ENCODE results near the gene PTPDC1.
A peak's percentile ranks its signal among the peaks of the same experiment; 100 is the strongest.

Gene PTPDC1, protein sequence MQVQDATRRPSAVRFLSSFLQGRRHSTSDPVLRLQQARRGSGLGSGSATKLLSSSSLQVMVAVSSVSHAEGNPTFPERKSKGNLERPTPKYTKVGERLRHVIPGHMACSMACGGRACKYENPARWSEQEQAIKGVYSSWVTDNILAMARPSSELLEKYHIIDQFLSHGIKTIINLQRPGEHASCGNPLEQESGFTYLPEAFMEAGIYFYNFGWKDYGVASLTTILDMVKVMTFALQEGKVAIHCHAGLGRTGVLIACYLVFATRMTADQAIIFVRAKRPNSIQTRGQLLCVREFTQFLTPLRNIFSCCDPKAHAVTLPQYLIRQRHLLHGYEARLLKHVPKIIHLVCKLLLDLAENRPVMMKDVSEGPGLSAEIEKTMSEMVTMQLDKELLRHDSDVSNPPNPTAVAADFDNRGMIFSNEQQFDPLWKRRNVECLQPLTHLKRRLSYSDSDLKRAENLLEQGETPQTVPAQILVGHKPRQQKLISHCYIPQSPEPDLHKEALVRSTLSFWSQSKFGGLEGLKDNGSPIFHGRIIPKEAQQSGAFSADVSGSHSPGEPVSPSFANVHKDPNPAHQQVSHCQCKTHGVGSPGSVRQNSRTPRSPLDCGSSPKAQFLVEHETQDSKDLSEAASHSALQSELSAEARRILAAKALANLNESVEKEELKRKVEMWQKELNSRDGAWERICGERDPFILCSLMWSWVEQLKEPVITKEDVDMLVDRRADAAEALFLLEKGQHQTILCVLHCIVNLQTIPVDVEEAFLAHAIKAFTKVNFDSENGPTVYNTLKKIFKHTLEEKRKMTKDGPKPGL

DNA sequence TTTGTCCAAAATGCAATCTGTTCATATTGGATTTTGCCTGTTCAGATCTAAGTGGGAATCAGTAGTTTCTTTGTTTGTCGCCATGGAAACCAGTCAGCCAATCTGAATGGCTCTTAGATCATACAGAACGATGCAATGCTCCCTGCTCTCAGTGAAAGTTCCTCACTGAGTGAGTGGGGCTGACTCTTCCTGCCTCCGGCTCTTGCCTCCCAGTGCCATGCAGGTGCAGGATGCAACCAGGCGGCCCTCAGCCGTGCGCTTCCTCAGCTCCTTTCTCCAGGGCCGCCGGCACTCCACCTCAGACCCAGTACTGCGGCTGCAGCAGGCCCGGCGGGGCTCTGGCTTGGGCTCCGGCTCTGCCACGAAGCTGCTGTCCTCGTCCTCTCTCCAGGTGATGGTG lies at the start of gene PTPDC1:
TSS of gene PTPDC1 (plus strand) at position 151 of the 400 bp plus-strand sequence. CDS start at position 218, 67 bp downstream.
- DNase-seq = peak; percentile 34

DNA sequence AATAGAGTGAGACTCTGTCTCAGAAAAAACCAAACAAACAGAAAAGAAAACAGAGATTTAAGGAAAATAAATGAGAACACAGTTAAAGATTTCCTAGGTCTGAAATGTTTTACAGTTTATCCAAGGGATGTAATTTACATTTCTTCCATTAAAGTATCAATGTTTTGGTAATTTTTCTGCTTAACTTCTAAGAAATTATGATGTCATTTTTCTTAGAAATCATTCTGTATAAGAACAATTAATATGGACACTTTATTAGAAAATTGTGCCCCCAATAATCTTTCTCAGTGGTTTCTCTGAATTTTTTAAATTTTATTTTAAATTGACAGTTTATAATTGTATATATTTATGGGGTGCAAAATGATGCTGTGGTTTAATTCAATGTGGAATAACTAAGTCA lies 49.8 kb upstream of the PTPDC1 start:
- DNase-seq = no peak

DNA sequence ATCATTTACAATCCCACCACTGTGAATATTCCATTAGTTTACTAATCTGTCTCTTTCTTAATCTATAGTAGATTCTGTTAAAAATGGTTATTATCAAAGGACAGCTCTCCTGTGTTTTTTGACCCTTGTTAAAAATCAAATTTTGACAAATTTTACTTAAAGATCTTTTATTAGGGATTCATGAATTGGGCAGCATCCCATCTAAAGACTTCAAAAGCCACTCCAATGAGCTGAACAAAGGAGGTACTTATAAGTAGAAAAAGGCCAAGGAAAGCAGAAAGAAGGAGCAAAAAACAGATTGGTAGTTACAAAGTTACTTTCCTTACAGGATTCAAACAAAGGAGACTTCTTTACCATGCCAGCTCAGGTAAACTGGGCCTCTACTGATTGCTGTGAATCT lies 44.5 kb upstream of the PTPDC1 start:
- DNase-seq = no peak

DNA sequence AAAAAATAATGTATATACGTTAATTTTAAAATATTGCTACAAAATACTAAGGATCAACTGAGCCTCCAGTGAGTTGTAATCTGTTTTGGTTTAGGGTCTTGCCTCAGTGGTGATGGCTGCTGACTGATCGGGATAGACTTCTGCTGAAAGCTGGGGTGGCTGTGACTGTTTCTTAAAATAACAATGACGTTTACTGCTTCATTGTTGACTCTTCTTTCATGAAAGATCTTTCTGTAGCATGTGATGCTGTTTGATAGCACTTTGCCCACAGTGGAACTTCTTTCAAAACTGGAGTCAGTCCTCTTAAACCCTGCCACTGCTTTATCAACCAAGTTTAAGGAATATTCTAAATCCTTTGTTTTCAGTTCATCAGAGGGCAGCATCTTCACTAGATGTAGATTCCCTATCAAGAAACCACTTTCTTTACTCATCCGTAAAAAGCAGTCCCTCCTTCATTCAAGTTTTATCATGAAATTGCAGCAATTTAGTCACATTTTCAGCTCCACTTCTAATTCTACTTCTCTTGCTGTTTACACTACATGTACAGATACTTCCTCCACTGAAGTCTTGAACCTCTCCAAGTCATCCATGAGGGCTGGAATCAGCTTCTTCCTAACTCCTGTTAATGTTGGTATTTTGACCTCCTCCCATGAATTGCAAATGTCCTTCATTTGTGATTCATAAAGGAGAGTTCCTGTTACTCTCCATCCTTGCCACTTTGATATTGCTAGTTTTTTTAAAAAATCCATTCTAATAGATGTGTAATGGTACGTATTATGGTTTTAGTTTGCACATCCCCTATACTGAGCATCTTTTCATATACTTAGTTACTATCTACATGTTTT lies 41.5 kb upstream of the PTPDC1 start:
- no peak for DNase-seq

DNA sequence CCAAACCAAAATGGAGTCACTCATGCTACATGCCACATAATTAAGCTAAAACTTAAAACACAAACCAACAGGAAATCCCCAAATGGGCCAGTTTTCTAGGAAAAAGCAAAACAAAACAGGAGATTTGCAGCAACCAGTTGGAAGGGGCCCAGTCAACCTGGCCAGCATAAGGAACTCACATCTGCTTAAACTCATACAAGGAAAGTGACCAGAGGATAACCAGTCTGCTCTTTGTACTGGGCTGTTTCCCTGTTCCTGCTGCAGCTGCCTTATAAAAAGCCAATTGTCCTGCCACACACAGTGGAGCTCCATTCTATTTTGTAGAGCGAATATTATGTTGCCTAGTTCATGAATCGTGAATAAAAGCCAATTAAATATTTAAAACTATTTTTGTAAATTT lies 29.5 kb upstream of the PTPDC1 start:
- no peak for DNase-seq

DNA sequence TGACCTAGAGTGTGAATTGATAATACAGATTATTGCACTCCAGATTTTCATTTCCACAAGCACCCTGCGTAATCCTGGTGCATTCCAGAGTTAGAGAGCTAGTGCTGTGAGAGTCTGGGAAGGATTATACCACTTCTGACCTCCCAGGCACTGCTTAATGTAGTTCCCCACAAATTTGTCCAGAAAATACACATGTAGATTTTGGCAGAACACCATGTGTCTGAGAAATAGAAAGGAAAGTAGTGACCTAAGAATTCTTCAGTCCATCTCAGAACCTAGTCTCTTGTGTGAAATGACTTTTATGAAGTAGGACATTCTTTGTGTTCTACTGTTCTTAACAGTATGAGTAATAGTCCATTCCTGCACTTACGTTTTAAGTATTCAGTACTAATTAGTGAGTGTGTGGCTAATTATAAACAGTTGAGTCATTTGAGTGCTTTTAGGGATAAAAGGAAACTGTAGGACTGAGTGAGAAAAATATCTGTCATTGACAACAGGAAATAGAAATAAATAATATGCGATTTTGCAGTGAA lies 27.8 kb upstream of the PTPDC1 start:
- no peak for DNase-seq

DNA sequence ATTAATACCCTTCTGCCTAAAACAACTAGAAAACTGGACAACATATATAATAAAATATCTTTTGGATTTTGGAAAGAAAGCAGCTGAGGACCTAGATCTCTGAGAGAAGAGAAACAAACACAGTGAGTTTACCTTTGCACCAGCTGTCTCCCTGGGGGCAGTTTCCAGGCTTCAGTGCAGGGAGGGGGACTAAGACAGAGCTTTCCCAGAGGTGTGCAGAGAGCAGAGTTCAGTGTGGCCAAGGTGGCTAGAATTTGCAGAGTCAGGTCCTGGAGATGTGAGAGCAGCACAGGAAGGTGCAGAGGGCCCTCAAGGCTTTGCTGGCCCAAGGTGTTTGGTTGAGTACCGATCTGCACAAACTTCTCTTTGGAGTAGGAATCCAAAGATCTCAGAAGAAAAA lies 26.3 kb upstream of the PTPDC1 start:
- DNase-seq = no peak

DNA sequence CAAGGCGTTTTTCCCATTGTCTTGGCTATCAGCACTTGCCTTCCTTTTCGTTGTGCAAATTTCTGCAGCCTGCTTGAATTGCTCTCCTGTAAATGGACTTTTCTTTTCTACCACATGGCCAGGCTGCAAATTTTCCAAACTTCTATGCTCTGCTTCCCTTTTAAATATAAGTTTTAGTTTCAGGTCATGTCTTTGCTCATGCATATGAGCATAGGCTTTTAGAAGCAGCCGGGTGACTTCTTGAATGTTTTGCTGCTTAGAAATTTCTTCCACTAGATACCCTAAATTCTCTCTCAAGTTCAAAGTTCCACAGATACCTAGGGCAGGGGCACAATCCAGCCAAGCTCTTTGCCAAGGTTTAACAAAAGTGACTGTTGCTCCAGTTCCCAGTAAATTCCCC lies 22.4 kb upstream of the PTPDC1 start:
- DNase-seq = no peak

DNA sequence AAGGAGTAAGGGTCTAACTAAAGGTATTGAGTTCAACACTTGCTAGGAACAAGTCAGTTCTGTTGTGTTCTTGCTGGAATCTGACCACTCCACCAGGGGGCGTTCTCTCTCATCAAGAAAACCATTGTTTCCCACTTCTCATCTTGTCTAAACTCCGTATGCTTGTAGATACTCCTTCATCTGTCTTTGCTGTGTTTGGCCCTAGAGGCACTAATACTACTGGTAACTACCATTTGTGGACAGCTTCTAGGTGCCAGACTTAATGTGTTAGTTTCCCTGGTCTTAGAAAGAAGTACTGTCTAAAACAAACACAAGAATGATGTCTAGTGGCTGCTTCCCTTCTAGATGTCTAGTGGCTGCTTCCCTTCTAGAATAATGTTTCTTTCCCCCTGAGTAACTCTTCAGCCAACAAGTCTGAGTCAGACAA lies 18.7 kb upstream of the PTPDC1 start:
- DNase-seq = peak; percentile 62

DNA sequence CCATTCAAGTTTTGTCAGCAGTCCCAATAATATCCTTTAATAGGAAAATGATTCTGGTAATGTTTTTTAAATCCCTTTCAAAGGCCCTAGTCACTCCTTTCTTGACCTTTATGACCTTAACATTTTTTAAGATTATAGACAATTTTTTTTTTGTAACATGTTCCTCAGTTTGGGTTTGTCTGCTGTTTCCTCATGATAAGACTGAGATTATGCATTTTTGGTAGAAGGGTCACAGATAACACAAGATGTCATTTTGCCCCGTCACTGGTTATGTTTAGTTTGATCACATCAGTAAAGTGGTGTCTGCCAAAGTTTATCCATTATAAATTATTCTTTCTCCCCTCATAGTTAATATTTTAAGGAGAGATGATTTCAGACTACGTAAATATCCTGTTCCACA lies 16.0 kb upstream of the PTPDC1 start:
- no peak for DNase-seq

DNA sequence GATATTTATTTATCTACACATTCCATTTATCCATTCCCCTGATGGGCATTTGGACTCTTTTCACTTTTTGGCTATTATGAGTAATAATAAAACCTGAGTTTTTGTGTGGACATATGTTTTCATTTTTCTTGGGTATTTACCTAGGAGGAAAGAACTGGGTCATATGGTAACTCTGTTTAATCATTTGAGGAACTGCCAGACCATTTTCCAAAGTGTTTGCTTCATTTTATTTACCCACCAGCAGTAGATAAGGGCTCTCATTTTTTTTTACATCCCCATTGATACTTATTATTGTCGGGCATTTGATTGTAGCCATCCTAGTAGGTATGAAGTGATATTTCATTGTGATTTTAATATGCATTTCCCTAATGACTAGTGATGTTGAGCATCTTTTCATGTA lies 7.7 kb upstream of the PTPDC1 start:
- no peak for DNase-seq

DNA sequence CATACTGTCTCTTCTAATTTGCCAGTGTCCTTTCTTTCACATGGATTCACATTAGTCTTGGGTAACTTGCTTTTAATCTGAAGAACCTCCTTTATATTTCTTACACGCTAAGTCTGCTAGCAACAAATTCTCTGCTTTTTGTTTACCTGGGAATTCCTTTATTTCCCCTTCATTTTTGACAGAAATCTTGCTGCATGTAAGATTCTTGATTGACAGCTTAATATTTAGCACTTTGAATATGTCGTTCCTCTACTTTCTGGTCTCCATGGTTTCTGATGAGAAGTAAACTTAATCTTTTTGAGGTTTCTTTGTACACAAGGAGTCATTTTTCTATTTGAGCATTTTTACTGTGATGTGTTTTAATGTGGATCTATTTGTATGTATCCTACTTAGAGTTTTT lies 6.2 kb upstream of the PTPDC1 start:
- DNase-seq = no peak

DNA sequence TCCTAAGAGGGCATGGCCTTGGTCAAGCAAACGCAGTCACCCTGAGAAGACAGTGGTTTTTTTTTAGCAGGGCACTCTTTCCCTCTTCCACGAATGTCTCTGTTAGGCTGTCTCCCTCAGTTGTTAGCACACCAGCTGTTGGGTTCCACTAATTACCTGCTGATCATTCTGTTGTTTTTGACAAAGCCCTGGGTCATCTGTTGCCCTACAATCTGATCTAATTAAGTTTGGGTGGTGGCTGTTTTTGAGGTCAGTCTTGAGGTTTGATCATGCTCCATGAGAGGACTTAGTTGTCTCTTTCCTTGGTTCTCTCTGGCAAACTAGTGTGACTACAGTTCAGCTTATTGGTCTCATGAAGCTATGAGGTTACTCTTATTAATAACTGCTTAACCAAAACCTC lies 5.0 kb upstream of the PTPDC1 start:
- DNase-seq = no peak

DNA sequence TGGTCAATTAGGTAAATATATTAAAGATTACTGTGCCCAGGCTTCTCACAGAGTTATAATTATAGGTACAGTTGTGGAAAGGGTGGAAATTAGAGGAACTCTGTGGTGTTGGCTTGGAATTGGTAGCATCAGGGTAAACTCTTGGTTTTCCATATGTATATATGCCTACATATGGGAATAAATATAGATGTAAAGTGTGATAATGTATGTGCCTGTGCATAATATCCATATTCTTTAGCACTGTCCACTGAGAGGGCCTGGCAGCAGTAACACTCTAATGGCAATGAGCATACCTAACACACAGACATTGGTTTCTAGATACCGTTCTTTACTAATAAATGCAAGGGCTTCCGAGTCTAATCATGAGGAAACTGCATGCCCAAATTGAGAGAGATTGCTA lies 4.0 kb upstream of the PTPDC1 start:
- no peak for DNase-seq

DNA sequence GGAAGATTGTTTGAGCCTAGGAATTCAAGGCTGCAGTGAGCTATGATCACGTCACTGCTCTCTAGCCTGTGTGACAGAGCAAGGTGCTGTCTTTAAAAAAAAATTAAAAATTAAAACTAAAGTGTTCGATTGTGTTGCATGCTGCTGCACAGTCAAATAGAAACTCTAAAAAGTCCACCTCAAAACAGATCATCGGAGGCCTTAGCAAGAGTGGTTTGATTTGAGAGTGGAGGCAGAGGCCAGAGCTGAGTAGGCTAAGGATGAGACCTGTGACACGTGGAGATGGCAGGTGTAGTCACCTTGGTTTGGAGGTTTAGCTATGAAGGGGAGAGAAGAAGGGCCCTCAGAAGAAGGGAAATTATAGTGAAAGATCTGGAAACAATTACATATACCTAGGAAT lies 2.8 kb upstream of the PTPDC1 start:
- DNase-seq = no peak

DNA sequence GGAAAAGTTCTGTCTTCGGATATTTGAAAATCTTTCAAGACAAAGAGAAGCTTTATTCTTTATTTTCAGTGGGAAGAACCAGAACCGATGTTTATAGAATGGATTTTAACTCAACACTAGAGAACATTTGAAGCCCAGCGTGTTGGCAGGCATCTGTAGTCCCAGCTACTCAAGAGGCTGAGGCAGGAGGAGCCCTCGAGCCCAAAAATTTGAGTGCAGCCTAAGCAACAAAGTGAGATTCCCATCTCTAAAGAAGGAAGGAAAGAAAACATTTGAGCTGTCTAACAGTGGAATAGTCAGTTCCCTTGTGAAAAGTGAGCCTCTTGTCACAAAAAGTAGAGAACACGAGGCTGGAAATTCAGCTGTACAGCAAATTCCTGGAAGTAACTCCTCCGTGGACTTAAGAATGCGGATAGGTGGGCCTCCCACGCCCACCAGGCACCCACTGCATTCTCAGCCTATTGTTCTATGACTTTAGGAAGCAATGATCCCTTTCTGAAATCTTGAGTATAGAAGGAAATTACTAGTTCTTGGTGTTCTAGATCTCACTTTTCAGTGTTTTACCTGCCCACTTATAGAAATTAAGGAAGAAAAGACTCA lies 2.3 kb upstream of the PTPDC1 start:
- no peak for DNase-seq

DNA sequence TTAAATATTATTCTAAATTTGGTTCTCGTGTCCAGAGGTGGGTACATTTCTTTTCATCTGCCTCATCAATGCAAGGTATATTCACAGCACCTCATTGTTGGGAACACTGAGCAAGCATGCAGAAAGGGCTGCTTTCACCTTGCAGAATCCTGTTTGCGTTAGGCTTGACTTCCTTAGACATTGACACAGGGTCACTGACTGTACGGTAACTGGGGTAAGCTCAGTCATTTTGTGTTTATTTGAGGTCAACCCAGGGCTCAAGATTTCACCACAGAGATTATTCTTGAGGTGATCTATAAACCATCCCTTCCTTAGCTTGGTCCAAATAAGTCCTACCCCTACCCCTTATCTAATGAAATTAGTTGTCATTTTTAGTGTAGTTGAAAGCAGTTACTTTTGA lies 1.7 kb upstream of the PTPDC1 start:
- no peak for DNase-seq

DNA sequence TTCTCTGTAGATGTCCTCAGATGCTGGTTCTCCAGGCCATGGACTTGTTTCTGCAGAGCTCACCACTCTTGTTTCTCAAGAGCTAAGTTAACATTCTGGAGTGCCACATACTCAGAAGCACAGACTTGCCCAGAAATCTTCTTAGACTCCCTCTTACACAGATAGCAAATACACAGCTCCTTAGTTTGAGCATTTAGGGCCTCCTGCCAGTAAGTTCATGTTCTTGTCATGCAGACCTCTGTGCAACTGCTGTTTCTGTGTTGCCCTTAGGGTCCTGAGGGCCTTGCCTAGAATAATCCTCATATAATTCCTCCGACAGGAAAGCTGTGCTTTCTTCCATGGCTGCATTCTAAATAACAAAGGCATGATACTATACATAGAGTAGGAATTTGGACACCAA lies 1.3 kb upstream of the PTPDC1 start:
- no peak for DNase-seq

DNA sequence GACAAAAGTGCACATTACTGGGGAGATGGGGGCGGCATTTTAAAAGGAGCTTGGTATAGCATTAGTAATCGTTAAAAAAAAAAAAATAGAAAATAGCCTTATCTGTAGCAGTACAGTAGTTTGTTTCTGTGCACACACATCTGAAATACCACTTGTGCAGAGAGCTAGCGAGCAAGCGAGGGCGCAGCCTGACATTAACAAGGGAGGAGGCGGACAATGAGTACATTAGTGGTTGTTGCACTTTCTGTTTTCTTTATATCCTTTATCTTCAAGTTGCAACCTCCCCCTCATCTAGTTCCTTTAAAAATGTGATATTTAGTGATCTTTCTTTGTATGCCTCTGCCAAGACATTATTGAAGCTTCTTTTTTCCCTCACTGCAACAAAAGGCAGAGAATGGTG lies 880 bp upstream of the PTPDC1 start:
- no peak for DNase-seq

DNA sequence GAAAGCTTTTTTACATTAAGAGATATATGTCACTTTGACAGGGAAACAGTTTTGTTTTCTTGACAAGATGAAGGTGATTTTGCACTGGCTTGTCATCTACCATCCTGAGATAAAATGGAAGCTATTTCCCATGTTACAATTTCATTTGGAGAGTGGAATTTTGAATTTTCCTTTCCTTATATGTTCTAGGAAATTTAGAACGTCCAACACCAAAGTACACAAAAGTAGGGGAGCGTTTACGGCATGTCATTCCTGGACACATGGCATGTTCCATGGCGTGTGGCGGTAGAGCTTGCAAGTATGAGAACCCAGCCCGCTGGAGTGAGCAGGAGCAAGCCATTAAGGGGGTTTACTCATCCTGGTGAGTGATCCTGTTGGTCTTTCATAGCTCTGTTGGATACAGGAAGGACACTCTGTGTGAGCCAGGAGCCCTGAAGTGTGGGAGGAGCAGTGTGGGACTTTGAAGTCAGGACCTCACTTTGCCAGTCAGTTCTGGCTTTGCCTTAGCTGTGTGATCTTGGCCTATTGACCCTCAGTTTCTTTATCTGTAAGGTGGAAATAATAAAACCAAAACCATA lies 887 bp downstream of the PTPDC1 start:
- DNase-seq = no peak

DNA sequence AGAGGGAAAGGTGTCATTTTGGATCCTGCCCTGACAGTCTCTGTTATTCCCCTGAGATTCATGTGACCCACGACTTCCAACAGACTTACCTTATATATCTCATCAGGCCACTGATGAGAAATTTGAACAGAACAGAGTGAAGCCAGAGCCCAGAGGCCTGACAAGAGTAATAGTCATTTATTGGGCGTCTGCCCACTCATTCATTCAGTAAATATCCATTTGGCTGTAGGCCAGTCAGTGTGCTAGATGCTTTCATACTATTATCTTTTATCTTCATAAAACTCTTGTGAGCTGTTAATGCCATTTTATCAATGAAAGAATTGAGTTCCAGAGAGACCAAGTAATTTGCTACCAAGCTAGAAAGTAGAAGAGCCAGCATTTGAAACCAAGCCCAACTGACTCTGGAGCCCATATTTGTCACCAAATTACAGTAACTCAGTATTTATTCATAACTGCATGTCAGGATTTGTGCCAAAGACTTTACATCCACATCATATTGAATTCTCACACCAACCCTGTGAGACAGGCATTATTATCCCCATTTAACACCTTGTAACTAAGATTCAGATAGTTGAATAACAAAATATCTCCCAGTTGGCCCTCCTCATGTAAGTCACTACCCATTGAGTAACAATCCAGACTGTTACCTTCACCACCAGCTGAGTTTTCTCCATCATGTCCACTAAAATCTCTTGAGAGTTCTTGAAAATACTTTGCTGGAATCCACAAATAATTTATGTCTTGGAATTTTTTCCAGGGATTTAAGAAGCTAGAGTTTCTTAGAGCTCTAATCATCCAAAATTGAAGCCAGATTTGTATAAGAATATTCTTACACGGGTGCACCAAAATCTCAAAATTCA lies 2.5 kb downstream of the PTPDC1 start:
- no peak for DNase-seq

All from left hindlimb (tissue), 1 donor.